ENCODE results near the gene RPS27L.
"Not testable (repeated sequence)": the region's sequence is repeated elsewhere in the genome, so short reads cannot be mapped to it uniquely, and the experiment has no call there.

RPS27L gene

DNA sequence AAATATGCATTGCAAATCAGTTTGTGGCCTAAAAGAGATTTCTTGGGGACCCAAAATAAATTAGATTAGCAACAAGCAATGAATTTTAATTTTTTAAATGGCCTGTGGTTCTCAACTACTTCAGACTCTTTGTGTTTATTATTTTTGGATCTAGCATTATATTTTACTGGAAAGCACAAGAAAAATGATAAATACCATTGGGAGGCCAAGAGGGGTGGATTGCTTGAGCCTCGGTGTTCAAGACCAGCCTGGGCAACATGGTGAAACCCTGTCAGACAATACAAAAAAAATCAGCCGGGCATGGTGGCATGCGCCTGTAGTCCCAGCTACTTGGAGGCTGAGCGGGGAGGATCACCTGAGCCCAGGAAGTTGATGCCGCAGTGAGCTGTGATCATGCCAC, 22.0 kb downstream of the RPS27L start:
- DNase-seq, result no peak

DNA sequence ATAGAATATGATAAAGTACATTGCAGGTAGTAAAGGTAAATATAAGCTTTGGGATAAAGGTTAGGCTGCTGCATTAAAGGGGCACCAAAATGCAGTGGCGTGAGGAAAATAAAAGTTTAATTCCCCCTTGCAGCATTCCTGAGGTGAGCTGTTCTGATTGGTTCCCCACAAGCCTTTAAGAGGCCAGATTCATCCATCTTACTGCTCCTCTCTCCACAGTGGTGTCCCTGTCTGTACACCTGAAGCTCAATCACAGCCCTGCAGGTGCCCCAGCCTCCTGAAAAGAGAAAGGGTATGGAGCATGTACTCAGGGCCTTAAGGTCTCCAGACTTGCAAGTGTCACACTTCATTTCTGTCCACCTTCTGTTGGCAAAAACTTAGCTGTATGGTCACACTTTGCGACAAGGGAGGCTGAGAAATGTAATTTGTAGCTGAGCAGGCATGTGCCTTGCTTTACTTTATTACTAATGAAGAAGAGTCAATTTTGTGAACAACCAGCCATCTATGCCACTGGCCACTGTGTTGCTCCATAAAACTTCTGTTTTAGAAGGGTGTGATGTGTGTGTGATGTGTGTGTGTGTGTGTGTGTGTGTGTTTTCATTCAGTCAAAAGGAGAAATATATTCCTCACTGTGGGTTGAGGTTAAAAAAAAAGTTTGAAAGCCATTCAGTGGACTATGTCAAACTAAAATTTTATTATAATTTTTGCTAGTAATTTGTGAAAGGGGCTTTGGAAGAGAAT, 22.9 kb downstream of the RPS27L start:
- DNase-seq, result no peak

DNA sequence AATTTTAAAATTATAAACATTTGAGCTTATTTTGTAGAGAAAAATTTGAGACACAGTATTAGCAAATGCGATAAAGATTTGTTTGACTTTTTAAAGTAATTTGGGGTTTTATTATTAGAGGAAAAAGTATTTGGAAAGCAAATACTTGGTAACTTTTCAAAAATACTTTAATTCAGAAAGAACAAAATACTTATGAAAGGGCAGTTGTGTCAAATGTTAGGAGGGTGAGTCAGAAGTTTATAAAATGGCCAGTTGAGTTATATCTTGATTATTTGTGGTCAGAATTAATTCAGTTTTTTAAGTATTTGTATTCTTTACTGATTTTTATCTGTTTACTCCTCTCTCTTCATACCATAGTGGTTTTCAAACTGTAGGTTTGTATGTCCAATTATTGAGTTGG, 23.5 kb downstream of the RPS27L start:
- no peak for DNase-seq

DNA sequence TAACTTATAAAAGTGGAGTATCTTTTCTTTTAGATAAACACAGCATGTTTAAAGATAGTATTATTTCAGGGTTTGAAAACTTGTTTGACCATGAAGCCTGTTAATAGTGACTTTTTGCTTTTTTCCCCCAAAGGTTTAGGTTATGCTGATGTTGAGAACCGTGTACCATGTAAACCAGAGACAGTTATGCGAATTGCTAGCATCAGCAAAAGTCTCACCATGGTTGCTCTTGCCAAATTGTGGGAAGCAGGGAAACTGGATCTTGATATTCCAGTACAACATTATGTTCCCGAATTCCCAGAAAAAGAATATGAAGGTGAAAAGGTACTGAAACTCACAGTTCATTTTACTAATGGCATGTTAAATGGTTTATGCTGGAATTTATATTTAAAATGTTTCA, 30.6 kb downstream of the RPS27L start:
- DNase-seq, result no peak

DNA sequence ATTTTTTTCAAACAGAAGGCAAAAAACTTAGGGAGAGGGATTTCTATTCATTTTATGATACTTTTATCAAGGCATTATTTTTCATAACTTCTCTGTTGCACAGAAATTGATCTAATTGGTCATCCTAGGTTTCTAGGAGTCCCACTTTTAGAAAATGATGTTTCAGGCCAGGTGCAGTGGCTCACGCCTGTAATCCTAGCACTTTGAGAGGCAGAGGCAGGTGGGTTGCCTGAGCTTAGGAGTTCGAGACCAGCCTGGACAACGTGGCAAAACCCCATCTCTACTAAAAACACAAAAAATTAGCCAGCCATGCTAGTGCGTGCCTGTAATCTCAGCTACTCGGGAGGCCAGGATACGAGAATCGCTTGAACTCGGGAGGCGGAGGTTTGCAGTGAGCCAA, 32.8 kb downstream of the RPS27L start:
- DNase-seq, result no peak

DNA sequence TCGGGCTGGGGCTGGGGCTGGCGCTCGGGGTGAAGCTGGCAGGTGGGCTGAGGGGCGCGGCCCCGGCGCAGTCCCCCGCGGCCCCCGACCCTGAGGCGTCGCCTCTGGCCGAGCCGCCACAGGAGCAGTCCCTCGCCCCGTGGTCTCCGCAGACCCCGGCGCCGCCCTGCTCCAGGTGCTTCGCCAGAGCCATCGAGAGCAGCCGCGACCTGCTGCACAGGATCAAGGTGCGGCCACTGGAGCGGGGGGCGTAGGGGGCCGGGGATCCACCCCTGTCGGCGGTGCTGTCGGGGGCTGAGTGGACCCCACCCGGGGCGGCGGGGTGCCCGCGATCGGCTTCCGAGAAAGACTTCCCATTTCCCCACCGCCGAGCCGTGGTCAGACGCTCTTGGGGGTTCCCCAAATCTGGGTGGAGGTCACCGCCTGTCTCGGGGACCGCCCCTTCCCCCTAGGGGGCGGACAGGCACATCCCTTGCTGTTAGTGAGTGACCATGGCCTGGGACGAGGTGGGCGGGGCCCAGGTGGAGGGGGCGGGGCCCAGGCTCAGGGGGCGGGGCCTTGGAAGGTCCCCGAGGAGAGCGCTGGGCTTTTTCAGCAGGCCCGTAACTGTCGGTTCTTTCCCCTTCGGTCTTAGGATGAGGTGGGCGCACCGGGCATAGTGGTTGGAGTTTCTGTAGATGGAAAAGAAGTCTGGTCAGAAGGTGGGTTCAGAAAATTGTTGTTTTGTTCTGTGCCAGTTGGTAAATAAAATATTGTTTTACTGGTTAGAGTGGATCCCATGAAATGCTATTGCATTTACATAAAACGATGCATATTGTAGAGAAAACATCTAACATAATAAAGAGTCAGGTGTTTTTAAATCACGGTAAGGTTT, 35.0 kb downstream of the RPS27L start:
- peak; percentile 78 for DNase-seq

DNA sequence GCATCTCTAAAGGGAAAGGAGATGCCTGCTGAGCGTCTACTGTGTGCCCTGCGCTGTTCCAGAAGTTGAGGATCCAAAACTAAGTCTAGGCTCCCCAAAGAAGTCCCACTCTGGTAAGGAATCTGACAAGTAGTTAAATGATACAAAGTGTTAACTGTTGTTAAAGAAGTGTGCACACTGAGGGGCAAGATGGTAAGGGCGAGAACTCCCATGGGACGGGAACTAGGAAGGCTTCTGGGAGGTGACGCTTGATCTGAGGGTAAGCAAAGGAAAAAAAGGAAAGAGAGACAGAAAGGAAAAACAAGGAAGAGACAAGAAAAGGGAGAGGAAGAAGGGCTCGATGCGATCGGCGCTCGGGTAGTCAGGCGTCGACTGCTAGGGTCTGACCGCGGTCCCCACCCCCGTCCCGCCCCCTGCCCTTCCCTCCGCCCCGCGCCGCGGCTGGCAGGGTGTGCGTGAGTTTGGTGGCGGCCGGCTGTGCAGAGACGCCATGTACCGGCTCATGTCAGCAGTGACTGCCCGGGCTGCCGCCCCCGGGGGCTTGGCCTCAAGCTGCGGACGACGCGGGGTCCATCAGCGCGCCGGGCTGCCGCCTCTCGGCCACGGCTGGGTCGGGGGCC, 35.8 kb downstream of the RPS27L start, which contains the start of gene LACTB:
Gene LACTB, plus strand, starts transcription at position 480 of the 620 bp plus-strand sequence. Its CDS starts 11 bp downstream, at position 491.
- peak; percentile 91 for DNase-seq

DNA sequence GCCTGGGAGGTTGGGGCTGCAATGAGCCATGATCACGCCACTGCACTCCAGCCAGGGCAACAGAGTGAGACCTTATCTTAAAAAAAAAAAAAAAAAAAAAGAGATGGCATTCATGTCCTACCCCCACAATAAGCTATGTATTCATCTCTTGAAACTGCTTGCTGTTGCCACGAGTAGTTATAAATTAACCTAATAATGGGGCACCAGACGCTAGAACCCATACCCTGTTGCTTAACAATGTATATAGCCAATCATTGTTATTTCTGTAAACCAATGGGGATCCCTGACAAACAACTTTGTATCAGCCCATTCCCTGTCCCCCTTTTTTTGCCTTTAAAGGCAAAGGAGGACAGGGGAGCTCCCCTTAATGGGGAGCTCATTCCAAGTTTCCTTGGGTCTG, 38.4 kb downstream of the RPS27L start:
- no peak for DNase-seq

DNA sequence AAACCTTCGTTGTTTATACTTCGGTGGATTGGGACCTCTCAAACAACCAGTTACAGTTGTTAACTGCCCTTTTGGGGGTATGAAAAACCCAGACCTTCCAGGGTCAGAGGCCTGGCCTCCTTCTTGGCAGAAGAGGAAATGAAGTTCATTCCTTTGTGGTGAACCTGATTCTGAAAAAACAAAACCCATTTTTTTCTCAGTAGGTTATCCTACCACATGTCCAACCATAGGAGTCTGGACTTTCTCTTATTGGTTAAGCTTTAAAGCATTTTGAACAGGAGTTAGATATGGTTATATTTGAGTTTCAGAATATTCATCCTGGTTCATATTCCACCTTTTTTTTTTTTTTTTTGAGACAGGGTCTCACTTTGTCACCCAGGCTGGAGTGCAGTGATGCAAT, 42.8 kb downstream of the RPS27L start:
- DNase-seq, result no peak

DNA sequence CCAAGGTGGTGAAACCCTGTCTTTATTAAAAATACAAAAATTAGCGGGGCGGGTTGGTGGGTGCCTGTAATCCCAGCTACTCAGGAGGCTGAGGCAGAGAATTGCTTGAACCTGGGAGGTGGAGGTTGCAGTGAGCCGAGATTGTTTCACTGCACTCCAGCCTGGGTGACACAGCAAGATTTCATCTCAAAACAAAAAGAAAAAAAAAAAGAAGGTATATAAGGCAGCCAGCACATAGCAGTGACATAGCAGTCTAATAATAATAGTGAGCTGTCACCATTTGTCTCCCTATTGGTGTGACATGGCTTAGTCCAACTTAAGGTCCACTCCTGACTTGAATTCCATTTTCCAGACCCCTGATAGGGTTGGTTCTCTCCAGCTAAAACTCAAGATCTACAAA, 44.4 kb downstream of the RPS27L start:
- DNase-seq, result no peak

DNA sequence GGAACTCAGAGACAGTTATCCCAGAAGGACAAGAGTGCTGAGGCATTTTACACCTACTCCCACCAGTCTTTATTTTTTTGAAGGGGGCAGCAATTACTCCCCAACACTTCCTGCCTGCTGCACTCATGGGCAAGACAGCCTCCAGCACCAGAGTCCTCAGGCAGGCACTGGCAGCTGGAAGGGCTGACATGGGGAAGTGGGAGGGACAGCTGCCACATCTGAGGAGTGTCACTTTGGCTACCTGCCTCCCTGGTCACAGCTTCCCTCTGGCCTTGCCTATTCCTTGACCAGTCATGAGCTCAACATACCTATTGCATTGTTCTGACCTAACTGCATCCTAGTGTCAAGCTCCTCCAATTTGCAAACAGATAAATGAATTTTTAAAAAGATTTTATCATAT, 45.8 kb downstream of the RPS27L start:
- no peak for DNase-seq

DNA sequence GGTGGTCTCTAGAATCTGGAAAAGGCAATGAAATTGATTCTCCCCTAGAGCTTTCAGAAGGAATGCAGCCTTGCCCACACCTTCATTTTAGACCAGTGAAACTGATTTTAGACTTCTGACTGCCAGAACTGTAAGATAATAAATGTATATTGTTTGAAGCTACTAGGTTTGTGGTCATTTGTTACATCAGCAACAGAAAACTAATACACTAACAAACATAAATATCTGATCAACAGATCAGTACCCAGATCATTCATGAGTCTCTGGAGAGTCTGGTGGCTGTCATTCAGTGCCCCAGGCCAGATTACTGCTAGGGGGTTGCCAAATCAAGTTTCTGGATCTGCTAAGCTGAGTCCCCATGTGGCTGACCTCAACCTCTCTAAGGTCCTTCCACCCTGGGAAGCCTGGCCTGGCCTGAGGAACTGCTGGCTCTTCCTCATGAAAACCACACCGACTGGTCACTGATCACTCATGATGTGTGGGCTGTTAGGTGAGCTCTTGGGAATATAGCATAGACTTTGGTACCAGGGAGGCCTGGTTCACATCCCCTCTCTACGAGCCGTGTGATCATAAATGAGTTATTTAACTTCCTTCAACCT, 46.8 kb downstream of the RPS27L start:
- DNase-seq, result no peak

DNA sequence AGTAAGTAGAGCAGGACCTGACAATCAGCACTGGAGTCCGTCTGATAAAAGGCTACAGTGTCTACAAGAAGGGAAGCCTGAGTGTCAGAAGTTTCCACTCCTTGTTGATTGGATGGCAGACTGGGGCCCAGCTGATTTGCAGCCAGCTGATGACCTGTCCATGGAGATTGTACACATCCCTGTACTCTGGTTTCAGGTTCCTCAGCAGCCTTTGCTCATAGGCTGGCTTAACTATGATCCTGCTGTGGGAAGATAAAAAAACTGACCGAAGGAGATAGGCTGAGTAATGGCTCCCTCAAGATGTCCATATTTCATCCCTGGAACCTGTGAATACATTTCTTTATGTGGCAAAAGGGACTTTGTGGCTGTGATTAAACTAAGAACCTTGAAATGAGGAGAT, 47.4 kb downstream of the RPS27L start:
- DNase-seq, result peak; percentile 52

DNA sequence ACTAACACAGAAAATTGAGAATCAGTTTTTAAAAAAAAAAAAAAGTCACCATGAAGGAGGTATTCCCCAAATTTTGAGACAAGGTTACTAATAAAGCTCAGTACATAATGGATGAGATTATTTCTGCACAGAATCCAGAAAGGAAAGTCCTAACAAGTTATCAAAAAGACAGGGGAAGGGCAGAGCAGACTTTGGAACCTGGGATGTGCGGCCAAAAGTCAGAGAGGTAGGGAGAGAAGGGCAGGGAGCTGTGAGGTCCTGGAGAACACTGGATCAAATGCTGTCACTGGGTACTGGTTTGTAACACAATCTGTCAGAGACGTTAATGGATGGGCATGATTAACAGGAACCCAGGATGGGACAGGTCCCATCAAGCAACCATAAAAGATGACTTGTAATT, 47.8 kb downstream of the RPS27L start:
- DNase-seq, result no peak

DNA sequence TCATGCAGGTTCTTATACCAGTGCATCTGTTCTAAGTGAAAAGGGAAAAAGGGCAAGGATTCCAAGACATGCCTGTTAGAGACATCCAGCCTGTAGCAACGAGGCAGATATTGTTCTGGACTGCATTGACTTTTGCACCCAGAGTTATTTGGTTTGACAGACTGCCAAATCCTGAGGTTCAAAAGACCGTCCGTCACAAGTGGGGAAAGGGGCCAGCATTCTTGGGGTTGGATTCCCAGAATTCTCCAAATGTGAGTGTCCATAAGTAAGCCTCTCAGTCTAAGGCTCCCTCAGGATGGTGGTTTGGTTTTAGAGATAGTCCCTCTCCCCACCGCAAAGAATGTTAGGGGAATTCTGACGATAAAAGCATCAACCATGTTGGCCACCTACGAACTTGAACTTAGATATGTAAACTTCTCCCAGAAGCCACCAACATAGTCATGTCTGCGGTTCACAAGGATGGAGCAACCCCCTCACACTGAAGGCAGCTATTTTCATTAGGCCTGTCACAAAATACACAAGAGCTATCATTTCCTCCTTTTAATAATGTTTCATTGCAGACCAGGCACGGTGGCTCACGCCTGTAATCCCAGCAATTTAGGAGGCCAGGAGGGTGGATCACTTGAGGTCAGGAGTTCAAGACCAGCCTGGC, 49.3 kb downstream of the RPS27L start:
- no peak for DNase-seq

DNA sequence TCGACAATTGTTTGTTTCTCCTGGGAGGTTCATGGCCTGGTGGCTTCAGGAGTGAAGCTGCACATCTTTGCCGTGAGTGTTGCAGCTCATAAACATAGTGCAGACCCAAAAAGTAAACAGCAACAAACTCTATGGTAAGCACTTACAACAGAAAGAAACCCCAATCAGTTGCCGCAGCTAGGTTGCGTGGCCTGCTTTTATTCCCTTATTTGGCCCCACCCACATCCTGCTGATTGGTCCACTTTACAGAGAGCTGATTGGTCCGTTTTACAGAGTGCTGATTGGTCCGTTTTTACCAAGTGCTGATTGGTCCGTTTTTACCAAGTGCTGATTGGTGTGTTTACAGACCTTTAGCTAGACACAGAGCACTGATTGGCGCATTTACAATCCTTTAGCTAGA, 51.9 kb downstream of the RPS27L start:
- DNase-seq, result not testable (repeated sequence)

DNA sequence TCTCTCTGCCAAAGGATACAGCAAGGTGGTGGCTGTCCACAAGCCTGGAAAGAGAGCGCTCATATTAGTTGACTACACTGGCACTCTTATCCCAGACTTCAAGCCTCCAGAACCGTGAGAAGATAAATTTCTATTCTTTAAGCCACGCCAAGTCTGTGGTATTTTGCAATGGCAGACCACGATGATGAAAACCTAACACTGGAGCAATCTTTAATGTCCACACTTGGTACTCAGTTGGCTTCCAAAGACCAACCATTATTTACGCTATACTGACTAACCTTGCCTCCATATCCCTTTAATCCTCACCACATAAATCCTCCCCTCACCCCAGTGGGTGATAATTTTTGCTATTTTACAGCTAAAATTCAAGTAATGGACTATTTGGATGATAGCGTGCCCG, 52.5 kb downstream of the RPS27L start:
- no peak for DNase-seq

DNA sequence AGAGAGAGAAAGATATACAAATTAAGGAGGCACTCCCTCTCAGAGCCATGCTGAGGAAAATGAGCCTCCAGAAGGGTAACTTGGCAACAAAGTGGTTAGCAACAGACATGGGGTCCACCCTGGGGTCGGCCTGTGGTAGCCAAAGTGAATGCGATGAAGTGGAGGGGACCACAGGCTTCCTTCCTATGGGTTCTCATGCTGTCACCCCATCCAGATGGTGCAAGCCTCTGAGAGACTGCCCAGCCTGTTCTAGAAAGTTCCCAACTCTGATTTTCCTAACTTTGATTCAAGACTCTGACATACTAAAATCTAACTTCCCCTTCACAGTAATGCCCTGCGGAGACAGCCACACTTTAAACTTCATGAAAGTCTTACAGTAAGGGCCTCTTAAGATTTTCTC, 53.9 kb downstream of the RPS27L start:
- DNase-seq, result no peak

DNA sequence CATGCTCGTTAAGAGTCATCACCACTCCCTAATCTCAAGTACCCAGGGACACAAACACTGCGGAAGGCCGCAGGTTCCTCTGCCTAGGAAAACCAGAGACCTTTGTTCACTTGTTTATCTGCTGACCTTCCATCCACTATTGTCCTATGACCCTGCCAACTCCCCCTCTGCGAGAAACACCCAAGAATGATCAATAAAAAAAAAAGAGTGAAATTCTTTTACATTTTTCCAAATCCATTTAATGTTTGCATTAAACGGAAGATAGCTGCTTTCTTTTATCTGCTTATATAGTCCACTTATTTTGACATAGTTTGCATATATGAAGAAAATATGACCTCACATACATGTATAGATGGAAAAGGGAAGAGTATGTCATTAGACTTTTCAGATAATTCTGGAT, 57.7 kb downstream of the RPS27L start:
- DNase-seq, result not testable (repeated sequence)

DNA sequence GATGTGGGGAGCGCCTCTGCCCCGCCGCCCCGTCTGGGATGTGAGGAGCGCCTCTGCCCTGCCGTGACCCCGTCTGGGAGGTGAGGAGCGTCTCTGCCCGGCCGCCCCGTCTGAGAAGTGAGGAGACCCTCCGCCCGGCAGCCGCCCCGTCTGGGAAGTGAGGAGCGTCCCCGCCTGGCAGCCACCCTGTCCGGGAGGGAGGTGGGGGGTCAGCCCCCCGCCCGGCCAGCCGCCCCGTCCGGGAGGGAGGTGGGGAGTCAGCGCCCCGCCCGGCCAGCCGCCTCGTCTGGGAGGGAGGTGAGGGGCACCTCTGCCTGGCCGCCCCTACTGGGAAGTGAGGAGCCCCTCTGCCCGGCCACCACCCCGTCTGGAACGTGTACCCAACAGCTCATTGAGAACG, 58.4 kb downstream of the RPS27L start:
- not testable (repeated sequence) for DNase-seq
